ENCODE measurements around the gene TBC1D14.
A peak's percentile ranks its signal among the peaks of the same experiment; 100 is the strongest.

DNA sequence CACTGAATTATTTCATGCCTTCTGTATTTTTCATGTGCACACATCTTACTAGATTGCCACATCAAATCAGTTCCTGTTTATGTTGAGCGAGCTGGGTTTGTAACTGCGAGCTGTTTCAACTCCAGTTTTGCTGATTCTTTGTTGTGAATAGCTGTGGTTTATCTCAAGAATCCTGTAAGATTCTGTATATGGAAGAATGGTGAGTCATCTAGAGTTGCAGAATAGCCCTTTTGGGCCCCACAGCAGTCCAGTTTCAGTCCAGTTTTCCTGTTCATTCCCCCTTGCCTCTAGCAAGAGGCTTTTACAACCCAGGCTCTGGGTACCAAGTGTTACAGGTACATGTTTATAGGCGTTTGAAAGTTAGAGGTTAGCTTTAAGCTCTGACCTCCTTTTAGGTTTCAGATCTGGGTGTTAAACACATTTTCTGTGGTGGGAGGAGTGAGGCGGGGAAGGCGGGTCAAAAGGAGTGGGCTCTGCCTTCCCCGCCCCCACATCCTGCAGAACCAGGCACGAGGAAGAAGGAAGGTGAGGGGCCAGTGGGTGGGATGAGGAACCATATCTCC, 32.7 kb downstream of the TBC1D14 start:
- TF ChIP-seq, protein P1, sequence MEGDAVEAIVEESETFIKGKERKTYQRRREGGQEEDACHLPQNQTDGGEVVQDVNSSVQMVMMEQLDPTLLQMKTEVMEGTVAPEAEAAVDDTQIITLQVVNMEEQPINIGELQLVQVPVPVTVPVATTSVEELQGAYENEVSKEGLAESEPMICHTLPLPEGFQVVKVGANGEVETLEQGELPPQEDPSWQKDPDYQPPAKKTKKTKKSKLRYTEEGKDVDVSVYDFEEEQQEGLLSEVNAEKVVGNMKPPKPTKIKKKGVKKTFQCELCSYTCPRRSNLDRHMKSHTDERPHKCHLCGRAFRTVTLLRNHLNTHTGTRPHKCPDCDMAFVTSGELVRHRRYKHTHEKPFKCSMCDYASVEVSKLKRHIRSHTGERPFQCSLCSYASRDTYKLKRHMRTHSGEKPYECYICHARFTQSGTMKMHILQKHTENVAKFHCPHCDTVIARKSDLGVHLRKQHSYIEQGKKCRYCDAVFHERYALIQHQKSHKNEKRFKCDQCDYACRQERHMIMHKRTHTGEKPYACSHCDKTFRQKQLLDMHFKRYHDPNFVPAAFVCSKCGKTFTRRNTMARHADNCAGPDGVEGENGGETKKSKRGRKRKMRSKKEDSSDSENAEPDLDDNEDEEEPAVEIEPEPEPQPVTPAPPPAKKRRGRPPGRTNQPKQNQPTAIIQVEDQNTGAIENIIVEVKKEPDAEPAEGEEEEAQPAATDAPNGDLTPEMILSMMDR (IDR thresholded peaks at IDR 0.05 in 8 of 11, conservative IDR thresholded peaks at IDR 0.05 in 3 of 11), result no peak
- TF ChIP-seq POLR2A (IDR thresholded peaks at IDR 0.05) (no peak), POLR2AphosphoS5 (IDR thresholded peaks at IDR 0.05) (peak in 2 of 3 donors; percentile 34 to 37)

Measured in spleen (tissue), 7 donors.